HepG2 (cell line): ENCODE data around the gene PDE3B. TPM values are rescaled to one million over a fixed set of nuclear protein-coding genes. Genes with fewer than 3 reads are reported as not detected.
A peak's percentile ranks its signal among the peaks of the same experiment; 100 is the strongest.

Experiments
- ATRX ChIP-seq: sonication (generic); formaldehyde crosslinking; IDR thresholded peaks from 2 replicates; pipeline ENCODE4 v1.4.0; 2020; ENCODE audit warnings: missing genetic modification reagents, borderline replicate concordance
- FOXC1 ChIP-seq: sonication (generic); formaldehyde crosslinking; IDR thresholded peaks from 2 replicates; pipeline ENCODE4 v1.8.0; 2022; ENCODE audit warnings: mild to moderate bottlenecking, missing genetic modification reagents, borderline replicate concordance
- HDAC2 ChIP-seq: sonication (generic); formaldehyde crosslinking; IDR thresholded peaks from 2 replicates; pipeline ENCODE4 v1.4.0; 2020; ENCODE audit warnings: missing genetic modification reagents
- HINFP ChIP-seq: sonication (generic); formaldehyde crosslinking; IDR thresholded peaks from 2 replicates; pipeline ENCODE4 v1.4.0; 2020; ENCODE audit warnings: low read depth, mild to moderate bottlenecking, missing genetic modification reagents
- IRF9 ChIP-seq: sonication (generic); formaldehyde crosslinking; IDR thresholded peaks from 2 replicates; pipeline ENCODE4 v1.8.0; 2022; ENCODE audit warnings: missing genetic modification reagents, mild to moderate bottlenecking, borderline replicate concordance
- IRX3 ChIP-seq: sonication (generic); formaldehyde crosslinking; IDR thresholded peaks from 2 replicates; pipeline ENCODE4 v1.8.1; 2023; ENCODE audit warnings: mild to moderate bottlenecking, low read depth, missing genetic modification reagents, borderline replicate concordance
- MYNN ChIP-seq: sonication (generic); formaldehyde crosslinking; IDR thresholded peaks from 2 replicates; pipeline ENCODE4 v1.4.0; 2020; ENCODE audit warnings: mild to moderate bottlenecking, low read depth, missing genetic modification reagents
- NR2F2 ChIP-seq: IDR thresholded peaks from 2 replicates; pipeline ENCODE4 v1.6.1; 2012; ENCODE audit warnings: low read depth, inconsistent platforms, borderline replicate concordance
- NR3C1 ChIP-seq: sonication (generic); formaldehyde crosslinking; IDR thresholded peaks from 2 replicates; pipeline ENCODE4 v1.4.0; 2020; ENCODE audit warnings: missing genetic modification reagents
- PITX1 ChIP-seq: sonication (generic); formaldehyde crosslinking; IDR thresholded peaks from 2 replicates; pipeline ENCODE4 v1.5.1; 2020; ENCODE audit warnings: mild to moderate bottlenecking, missing genetic modification reagents
- SMAD9 ChIP-seq: sonication (generic); formaldehyde crosslinking; IDR thresholded peaks from 2 replicates; pipeline ENCODE4 v1.5.1; 2020; ENCODE audit warnings: mild to moderate bottlenecking, missing genetic modification reagents
- ZHX1 ChIP-seq: sonication (generic); formaldehyde crosslinking; IDR thresholded peaks from 2 replicates; pipeline ENCODE4 v1.8.1; 2022; ENCODE audit warnings: low read depth, mild to moderate bottlenecking, missing genetic modification reagents
- ZNF101 ChIP-seq: sonication (generic); formaldehyde crosslinking; IDR thresholded peaks from 2 replicates; pipeline ENCODE4 v1.4.0; 2020; ENCODE audit warnings: mild to moderate bottlenecking, low read depth, missing genetic modification reagents, borderline replicate concordance
- ZNF24 ChIP-seq: fragments of 450-650 bp; IDR thresholded peaks from 2 replicates; pipeline ENCODE4 v1.6.1; 2017; ENCODE audit warnings: antibody characterized with exemption, mild to moderate bottlenecking
- ZNF260 ChIP-seq: sonication (generic); formaldehyde crosslinking; IDR thresholded peaks from 2 replicates; pipeline ENCODE4 v1.4.0; 2020; ENCODE audit warnings: missing genetic modification reagents, low read depth, mild to moderate bottlenecking, borderline replicate concordance
- ZNF263 ChIP-seq: sonication (generic); formaldehyde crosslinking; IDR thresholded peaks from 2 replicates; pipeline ENCODE4 v1.4.0; 2020; ENCODE audit warnings: missing genetic modification reagents
- ZNF343 ChIP-seq: sonication (generic); formaldehyde crosslinking; IDR thresholded peaks from 2 replicates; pipeline ENCODE4 v1.4.0; 2020; ENCODE audit warnings: mild to moderate bottlenecking, missing genetic modification reagents
- ZNF513 ChIP-seq: sonication (generic); formaldehyde crosslinking; conservative IDR thresholded peaks from 2 replicates; pipeline ENCODE4 v1.5.0; 2020; ENCODE audit warnings: missing genetic modification reagents
- ZNF614 ChIP-seq: IDR thresholded peaks from 2 replicates; pipeline ENCODE4 v1.6.1; 2018; ENCODE audit warnings: missing biosample characterization, missing genetic modification reagents, inconsistent platforms, borderline replicate concordance
- ZNF691 ChIP-seq: sonication (generic); formaldehyde crosslinking; IDR thresholded peaks from 2 replicates; pipeline ENCODE4 v1.4.0; 2020; ENCODE audit warnings: missing genetic modification reagents, low read depth, mild to moderate bottlenecking, borderline replicate concordance
- ZNF713 ChIP-seq: sonication (generic); formaldehyde crosslinking; IDR thresholded peaks from 2 replicates; pipeline ENCODE4 v1.4.0; 2020; ENCODE audit warnings: mild to moderate bottlenecking, missing genetic modification reagents
- polyA plus RNA-seq, 8 experiments: library from polyadenylated mRNA; depleted of rRNA in 3 of 8; stranded (reverse) in 7 of 8; unstranded in 1 of 8; fragments of >200 nt; fragmentation: Illumina TruSeq in 4 of 8; extraction: Trizol in 4 of 8; gene quantifications; 2 replicates each; pipeline versions ENCODE4 v1.2.1 to v1.2.3, GENCODE V29; 2011 to 2016; ENCODE audit warnings: low read depth in 4 of 8, missing spikeins in 1 of 8, mixed read lengths in 1 of 8; ENCODE audit not compliant: insufficient read depth in 1 of 8
- total RNA-seq, 5 experiments: library from RNA; depleted of rRNA; stranded (reverse); fragments of >200 nt; fragmentation: Illumina TruSeq; extraction: Trizol; gene quantifications; 2 replicates each; pipeline ENCODE4 v1.2.3, GENCODE V29; 2016; ENCODE audit warnings: low read depth in 1 of 5

PDE3B gene
- total and polyA plus RNA-seq, 2 of the 13 experiments (the other 11 are each of a cell fraction or from before 2014, with no cell fraction given), result 14.1 to 26.5 TPM

- TF ChIP-seq ZNF260 (CRISPR knock-in tag) (no peak), MYNN (CRISPR knock-in tag) (no peak), ZNF24 (no peak), IRX3 (CRISPR knock-in tag) (0 out of 2 replicates have a peak, but pooled peaks have one; percentile 30), ZNF101 (CRISPR knock-in tag) (no peak), IRF9 (no peak; the same call in 1 of the 2 replicates), ZNF713 (CRISPR knock-in tag) (no peak), ZNF614 (CRISPR knock-in tag) (no peak), ATRX (no peak), NR3C1 (CRISPR knock-in tag) (no peak), HDAC2 (peak; percentile 52; the same call in 1 of the 2 replicates), ZHX1 (CRISPR knock-in tag) (no peak), ZNF513 (CRISPR knock-in tag) (no peak), HINFP (CRISPR knock-in tag) (no peak), ZNF691 (CRISPR knock-in tag) (no peak), NR2F2 (peak; percentile 80), PITX1 (CRISPR knock-in tag) (0 out of 2 replicates have a peak, but pooled peaks have one; percentile 55), ZNF263 (no peak), ZNF343 (CRISPR knock-in tag) (no peak), SMAD9 (CRISPR knock-in tag) (no peak), FOXC1 (CRISPR knock-in tag) (no peak)
These were observed 23.7 kb upstream of the PDE3B start (continued) for GRCh38 chr11:14619603-14620531.
